Measurements from ENCODE around the gene MLST8. TPM values are rescaled to one million over a fixed set of nuclear protein-coding genes. Genes with fewer than 3 reads are reported as not detected.

MLST8 gene
- total and polyA plus RNA-seq, 3 experiments from 2014 or later: 30.8 to 76.8 (median 75.4) TPM

- Mint-ChIP-seq H3K4me3 (peak overlapping the region in 4 of 7 donors; percentile 36 to 69 (median 49)), H3K9me3 (no peaks in the 10 kb centered on the region)
- POLR2A ChIA-PET: interaction anchor here (0.6 to 1.9 kb wide), 5 partner anchors 8 to 318 kb away, joined by 3 to 7 read pairs (median 4); partner anchors contain the start of gene PGP
These were observed 9.7 kb upstream of the MLST8 start for GRCh38 chr16:2195322-2196161.

GRCh38 chr16:2196162-2196980 lies 8.9 kb upstream of the MLST8 start, which contains the start of gene CASKIN1:
Gene CASKIN1, minus strand, starts transcription at chr16:2196605. Its CDS starts 173 bp downstream, at chr16:2196432.
- H3K27ac Mint-ChIP-seq: peak within 1 kb of the TSS in 1 of 8 donors; percentile 17
- ChIA-PET CTCF (no interaction called here), POLR2A (interaction anchor here (1.9 kb wide), 1 partner anchor 19 kb away, joined by 7 read pairs; the partner anchor contains the start of gene PGP)
- Histone ChIP-seq H3K27ac (ENCODE audit: low read depth, low read length) (no peak within 1 kb of the TSS), H3K9me3 (ENCODE audit: low read length) (no peaks in the 10 kb centered on the region), H3K27me3 (ENCODE audit: insufficient read depth, low read length, poor library complexity, severe bottlenecking) (peaks cover 33% of the 10 kb centered on the region), H3K4me3 (ENCODE audit: low read length) (no peak within 1 kb of the TSS), H3K36me3 (ENCODE audit: insufficient read depth, low read length) (no peaks in the 10 kb centered on the region), H3K4me1 (ENCODE audit: insufficient read depth, low read length) (peaks cover 9% of the 10 kb centered on the region)
- no peaks in the 10 kb centered on the region for H3K9me3 Mint-ChIP-seq
- H3K36me3 Mint-ChIP-seq: no peaks in the 10 kb centered on the region
- no peak for DNase-seq
- peaks cover 30 to 33% of the 10 kb centered on the region in 2 donors for H3K27me3 Mint-ChIP-seq
- peaks cover 0 to 13% (median 4%) of the 10 kb centered on the region in 3 donors for H3K4me1 Mint-ChIP-seq
- peak within 1 kb of the TSS in 6 of 7 donors; percentile 34 to 69 (median 58) for H3K4me3 Mint-ChIP-seq

More at GRCh38 chr16:2195322-2196161, 9.7 kb upstream of the MLST8 start:
- H3K9me3 ChIP-seq (ENCODE audit: low read length): no peaks in the 10 kb centered on the region
- CTCF ChIA-PET: interaction anchor here (0.6 to 3.4 kb wide), 21 partner anchors 9 to 319 kb away, joined by 3 to 30 read pairs (median 4); partner anchors contain the start of genes ECI1 and MLST8
- H3K27ac Mint-ChIP-seq: no peak overlapping the region
- H3K27me3 Mint-ChIP-seq: peaks cover 30 to 31% of the 10 kb centered on the region in 2 donors
- H3K4me1 Mint-ChIP-seq: peaks cover 0 to 13% (median 4%) of the 10 kb centered on the region in 3 donors
- H3K4me3 ChIP-seq (ENCODE audit: low read length): no peak overlapping the region
- peaks cover 9% of the 10 kb centered on the region for H3K4me1 ChIP-seq (ENCODE audit: insufficient read depth, low read length)
- H3K36me3 ChIP-seq (ENCODE audit: insufficient read depth, low read length): no peaks in the 10 kb centered on the region
- peaks cover 33% of the 10 kb centered on the region for H3K27me3 ChIP-seq (ENCODE audit: insufficient read depth, low read length, poor library complexity, severe bottlenecking)
- DNase-seq: no peak
- no peaks in the 10 kb centered on the region for H3K36me3 Mint-ChIP-seq
- no peak overlapping the region for H3K27ac ChIP-seq (ENCODE audit: low read depth, low read length)

- DNase-seq: no peak
- H3K27ac Mint-ChIP-seq: peak overlapping the region in 1 of 8 donors; percentile 17
- Histone ChIP-seq H3K36me3 (ENCODE audit: insufficient read depth, low read length) (no peaks in the 10 kb centered on the region), H3K4me1 (ENCODE audit: insufficient read depth, low read length) (peaks cover 9% of the 10 kb centered on the region), H3K4me3 (ENCODE audit: low read length) (no peak overlapping the region), H3K9me3 (ENCODE audit: low read length) (no peaks in the 10 kb centered on the region), H3K27ac (ENCODE audit: low read depth, low read length) (no peak overlapping the region), H3K27me3 (ENCODE audit: insufficient read depth, low read length, poor library complexity, severe bottlenecking) (peaks cover 33% of the 10 kb centered on the region)
- peaks cover 30 to 33% of the 10 kb centered on the region in 2 donors for H3K27me3 Mint-ChIP-seq
- no peaks in the 10 kb centered on the region for H3K9me3 Mint-ChIP-seq
- peaks cover 0 to 13% (median 4%) of the 10 kb centered on the region in 3 donors for H3K4me1 Mint-ChIP-seq
- H3K36me3 Mint-ChIP-seq: no peaks in the 10 kb centered on the region
- POLR2A ChIA-PET: no interaction called here
- CTCF ChIA-PET: no interaction called here
- peak overlapping the region in 6 of 7 donors; percentile 34 to 65 (median 56) for H3K4me3 Mint-ChIP-seq
These were observed 8.2 kb upstream of the MLST8 start for GRCh38 chr16:2196981-2197511.

GRCh38 chr16:2197765-2198164 lies 7.5 kb upstream of the MLST8 start:
- Histone ChIP-seq H3K4me3 (ENCODE audit: low read length) (no peak overlapping the region), H3K27ac (ENCODE audit: low read depth, low read length) (no peak overlapping the region), H3K4me1 (ENCODE audit: insufficient read depth, low read length) (peaks cover 9% of the 10 kb centered on the region), H3K9me3 (ENCODE audit: low read length) (no peaks in the 10 kb centered on the region), H3K36me3 (ENCODE audit: insufficient read depth, low read length) (no peaks in the 10 kb centered on the region), H3K27me3 (ENCODE audit: insufficient read depth, low read length, poor library complexity, severe bottlenecking) (peaks cover 33% of the 10 kb centered on the region)
- Mint-ChIP-seq H3K9me3 (no peaks in the 10 kb centered on the region), H3K27ac (peak overlapping the region in 1 of 8 donors; percentile 23), H3K4me3 (peak overlapping the region; percentile 33 to 65 (median 47)), H3K4me1 (peaks cover 0 to 13% (median 4%) of the 10 kb centered on the region in 3 donors), H3K27me3 (peaks cover 30 to 33% of the 10 kb centered on the region in 2 donors), H3K36me3 (no peaks in the 10 kb centered on the region)
- DNase-seq: no peak
- CTCF ChIA-PET: no interaction called here
- POLR2A ChIA-PET: no interaction called here

GRCh38 chr16:2198283-2198682 lies 7.0 kb upstream of the MLST8 start:
- peaks cover 33% of the 10 kb centered on the region for H3K27me3 ChIP-seq (ENCODE audit: insufficient read depth, low read length, poor library complexity, severe bottlenecking)
- H3K4me3 Mint-ChIP-seq: peak overlapping the region in 5 of 7 donors; percentile 33 to 65 (median 34)

DNA sequence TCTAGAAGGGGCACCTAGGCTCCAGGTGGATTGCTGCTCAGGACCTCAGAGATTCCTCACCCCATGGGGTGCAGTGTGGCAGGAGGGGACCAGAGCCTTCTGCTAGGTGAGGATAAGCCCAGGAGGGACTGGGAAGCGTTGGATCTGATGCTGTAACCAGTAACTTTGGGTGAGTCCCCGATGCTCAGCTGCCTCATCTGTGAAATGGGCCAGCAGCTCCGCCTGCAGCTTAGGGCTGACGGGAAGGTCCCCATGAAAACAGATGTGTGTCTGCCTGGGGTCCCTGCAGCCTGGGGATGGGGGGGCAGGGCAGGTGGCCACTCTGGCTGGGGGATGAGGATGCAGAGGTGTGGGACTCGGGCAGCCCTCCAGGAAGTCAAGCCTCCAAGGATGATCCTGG lies 6.2 kb upstream of the MLST8 start:
- H3K4me1 ChIP-seq (ENCODE audit: insufficient read depth, low read length): peaks cover 9% of the 10 kb centered on the region
- peaks cover 0 to 16% (median 6%) of the 10 kb centered on the region in 3 donors for H3K4me1 Mint-ChIP-seq
- no peak overlapping the region for H3K27ac ChIP-seq (ENCODE audit: low read depth, low read length)
- no peaks in the 10 kb centered on the region for H3K36me3 Mint-ChIP-seq
- H3K27me3 Mint-ChIP-seq: peaks cover 29 to 30% of the 10 kb centered on the region in 2 donors
- H3K4me3 Mint-ChIP-seq: no peak overlapping the region
- DNase-seq: no peak
- no peaks in the 10 kb centered on the region for H3K9me3 ChIP-seq (ENCODE audit: low read length)
- H3K36me3 ChIP-seq (ENCODE audit: insufficient read depth, low read length): no peaks in the 10 kb centered on the region
- ChIA-PET POLR2A (interaction anchor here (1.5 kb wide), 1 partner anchor 16 kb away, joined by 3 read pairs; the partner anchor contains the start of gene PGP), CTCF (interaction anchor here (0.6 to 1.5 kb wide), 2 partner anchors 53 to 1387 kb away, joined by 3 read pairs; partner anchors contain the start of gene ECI1)
- H3K4me3 ChIP-seq (ENCODE audit: low read length): no peak overlapping the region
- H3K27ac Mint-ChIP-seq: no peak overlapping the region
- H3K27me3 ChIP-seq (ENCODE audit: insufficient read depth, low read length, poor library complexity, severe bottlenecking): peaks cover 33% of the 10 kb centered on the region
- H3K9me3 Mint-ChIP-seq: no peaks in the 10 kb centered on the region

More at GRCh38 chr16:2198283-2198682, 7.0 kb upstream of the MLST8 start:
- no peaks in the 10 kb centered on the region for H3K36me3 Mint-ChIP-seq
- Histone ChIP-seq H3K27ac (ENCODE audit: low read depth, low read length) (no peak overlapping the region), H3K4me1 (ENCODE audit: insufficient read depth, low read length) (peaks cover 9% of the 10 kb centered on the region), H3K4me3 (ENCODE audit: low read length) (no peak overlapping the region), H3K9me3 (ENCODE audit: low read length) (no peaks in the 10 kb centered on the region), H3K36me3 (ENCODE audit: insufficient read depth, low read length) (no peaks in the 10 kb centered on the region)
- ChIA-PET POLR2A (no interaction called here), CTCF (interaction anchor here (1.5 kb wide), 1 partner anchor 53 kb away, joined by 3 read pairs; the partner anchor contains the start of gene ECI1)
- H3K4me1 Mint-ChIP-seq: peaks cover 0 to 13% (median 4%) of the 10 kb centered on the region in 3 donors
- no peaks in the 10 kb centered on the region for H3K9me3 Mint-ChIP-seq
- no peak for DNase-seq
- H3K27me3 Mint-ChIP-seq: peaks cover 30 to 33% of the 10 kb centered on the region in 2 donors
- peak overlapping the region in 1 of 8 donors; percentile 23 for H3K27ac Mint-ChIP-seq

DNA sequence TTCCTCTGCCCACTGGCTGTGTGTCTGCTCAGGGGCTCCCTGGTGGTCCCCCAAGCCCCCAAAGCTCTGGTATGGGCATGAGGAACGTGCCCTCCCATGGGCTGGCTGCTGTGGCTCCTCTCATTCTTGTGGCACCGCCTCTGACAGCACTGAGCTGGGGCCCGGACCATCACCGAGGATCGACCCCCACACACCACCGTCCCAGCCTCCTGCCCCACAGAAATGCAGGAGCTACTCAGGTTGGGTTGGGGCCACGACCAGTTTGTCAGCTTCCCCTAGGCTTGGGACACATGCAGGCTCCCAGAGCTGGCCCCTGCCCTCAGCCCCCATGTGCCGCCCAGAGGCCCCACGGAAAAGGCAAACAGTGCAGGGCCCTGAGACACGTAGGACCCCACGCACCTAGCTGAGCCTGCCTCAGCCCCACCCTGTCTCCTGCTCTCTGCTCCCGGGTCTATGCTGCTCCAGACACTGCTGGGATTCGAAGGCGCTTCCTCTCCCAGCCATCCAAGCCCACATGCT lies 5.6 kb upstream of the MLST8 start:
- no peaks in the 10 kb centered on the region for H3K36me3 Mint-ChIP-seq
- POLR2A ChIA-PET: interaction anchor here (0.5 to 1.5 kb wide), 2 partner anchors 12 to 15 kb away, joined by 3 read pairs; partner anchors contain the start of gene PGP

More for the DNA sequence above, 5.6 kb upstream of the MLST8 start:
- peaks cover 4 to 19% (median 10%) of the 10 kb centered on the region in 3 donors for H3K4me1 Mint-ChIP-seq
- CTCF ChIA-PET: interaction anchor here (0.6 to 1.5 kb wide), 2 partner anchors 52 to 1387 kb away, joined by 3 read pairs; partner anchors contain the start of gene ECI1
- no peaks in the 10 kb centered on the region for H3K36me3 ChIP-seq (ENCODE audit: insufficient read depth, low read length)
- H3K27me3 Mint-ChIP-seq: peaks cover 25 to 29% of the 10 kb centered on the region in 2 donors
- no peak overlapping the region for H3K4me3 ChIP-seq (ENCODE audit: low read length)
- peaks cover 30% of the 10 kb centered on the region for H3K27me3 ChIP-seq (ENCODE audit: insufficient read depth, low read length, poor library complexity, severe bottlenecking)
- DNase-seq: no peak
- no peak overlapping the region for H3K27ac Mint-ChIP-seq
- H3K4me1 ChIP-seq (ENCODE audit: insufficient read depth, low read length): peaks cover 13% of the 10 kb centered on the region
- H3K9me3 ChIP-seq (ENCODE audit: low read length): no peaks in the 10 kb centered on the region
- no peak overlapping the region for H3K27ac ChIP-seq (ENCODE audit: low read depth, low read length)
- no peaks in the 10 kb centered on the region for H3K9me3 Mint-ChIP-seq
- H3K4me3 Mint-ChIP-seq: no peak overlapping the region
